Measurements from ENCODE around the gene KLHL25. TPM values are rescaled to one million over a fixed set of nuclear protein-coding genes. Genes with fewer than 3 reads are reported as not detected.

The KLHL25 gene
- total and polyA plus RNA-seq, 2 of the 13 experiments (the other 11 are each of a cell fraction or from before 2014, with no cell fraction given): 3.7 to 8.2 TPM

GRCh38 chr15:85840079-85840801 is 45.5 kb upstream of the KLHL25 start (continued):
- 0 out of 2 replicates have a peak, but pooled peaks have one; percentile 45 for TF ChIP-seq NFAT5 (CRISPR knock-in tag; IDR thresholded peaks at IDR 0.05)
- no peak for TF ChIP-seq ZNF713 (CRISPR knock-in tag; IDR thresholded peaks at IDR 0.05)
- no peak for TF ChIP-seq ZNF737 (CRISPR knock-in tag; IDR thresholded peaks at IDR 0.05; ENCODE audit: borderline replicate concordance)
- TF ChIP-seq ELF3 (CRISPR knock-in tag; IDR thresholded peaks at IDR 0.05): peak; percentile 87
- TF ChIP-seq ZFP90 (CRISPR knock-in tag; IDR thresholded peaks at IDR 0.05; ENCODE audit: borderline replicate concordance): peak; percentile 77; the same call in 1 of the 2 replicates
- TF ChIP-seq KDM5A (IDR thresholded peaks at IDR 0.05; ENCODE audit: borderline replicate concordance, low read length): no peak
- no peak for TF ChIP-seq MLXIP (CRISPR knock-in tag; IDR thresholded peaks at IDR 0.05; ENCODE audit: borderline replicate concordance)
- peak; percentile 61 for TF ChIP-seq FOXP4 (CRISPR knock-in tag; IDR thresholded peaks at IDR 0.05)
- TF ChIP-seq KDM1A (CRISPR knock-in tag; IDR thresholded peaks at IDR 0.05): 0 out of 2 replicates have a peak, but pooled peaks have one; percentile 48
- peak; percentile 32; the same call in 1 of the 2 replicates for TF ChIP-seq ZC3H13 (CRISPR knock-in tag; IDR thresholded peaks at IDR 0.05)
- peak; percentile 96 for TF ChIP-seq ZNF549 (CRISPR knock-in tag; IDR thresholded peaks at IDR 0.05)
- TF ChIP-seq DBP (CRISPR knock-in tag; IDR thresholded peaks at IDR 0.05; ENCODE audit: not compliant biosample characterization): peak; percentile 41
- no peak for TF ChIP-seq NFIC (IDR thresholded peaks at IDR 0.05; ENCODE audit: low read length)
- TF ChIP-seq ZKSCAN8 (CRISPR knock-in tag; IDR thresholded peaks at IDR 0.05; ENCODE audit: borderline replicate concordance): peak; percentile 70; the same call in 1 of the 2 replicates

All from HepG2 (cell line).